OCI-LY7 (cell line): ENCODE results near the gene CATSPER1. TPM values are rescaled to one million over a fixed set of nuclear protein-coding genes. Genes with fewer than 3 reads are reported as not detected.

Experiments used
- BruUV-seq: library from RNA; stranded (reverse); fragments of 400-500 nt; replicated peaks from 2 replicates; lab custom pipeline; 2021; lab: Mats Ljungman, UMichigan
- CTCF ChIA-PET: fragments of 300-600 bp; sonication (Branson Sonifier 250); formaldehyde crosslinking; loops from one replicate; lab custom pipeline; 2022; ENCODE audit warnings: antibody characterized with exemption; ENCODE audit not compliant: unreplicated experiment; lab: Charles Lee
- POLR2A ChIA-PET: fragments of 300-600 bp; sonication (Branson Sonifier 250); formaldehyde crosslinking; loops from one replicate; lab custom pipeline; 2022; ENCODE audit warnings: antibody characterized with exemption; lab: Charles Lee
- DNase-seq: peaks from one replicate; pipeline ENCODE4 v3.0.0-alpha.2; 2015; ENCODE audit warnings: low spot score
- H2AFZ ChIP-seq: fragments of 200-600 bp; sonication (generic), shearing (Covaris generic); 2 replicates; pipeline ENCODE4 v1.6.1; 2014; ENCODE audit warnings: mild to moderate bottlenecking, antibody characterized with exemption, low read length, moderate library complexity
- H3K27ac ChIP-seq: fragments of 200-600 bp; sonication (generic); 2 replicates; pipeline ENCODE4 v1.5.1; 2014; ENCODE audit warnings: mixed run types, low read depth, mild to moderate bottlenecking, moderate library complexity, low read length, inconsistent platforms; ENCODE audit not compliant: poor library complexity, severe bottlenecking
- H3K36me3 ChIP-seq: fragments of 200-600 bp; sonication (generic); 2 replicates; pipeline ENCODE4 v1.6.1; 2014; ENCODE audit warnings: mild to moderate bottlenecking, antibody characterized with exemption, low read length, moderate library complexity, mixed read lengths; ENCODE audit not compliant: insufficient read depth
- H3K4me1 ChIP-seq: fragments of 200-600 bp; sonication (generic); 2 replicates; pipeline ENCODE4 v1.5.1; 2014; ENCODE audit warnings: mild to moderate bottlenecking, low read length; ENCODE audit not compliant: insufficient read depth, poor library complexity, severe bottlenecking
- H3K4me2 ChIP-seq: fragments of 200-600 bp; sonication (generic); 2 replicates; pipeline ENCODE4 v1.6.1; 2014; ENCODE audit warnings: mild to moderate bottlenecking, low read length
- H3K4me3 ChIP-seq: fragments of 200-600 bp; sonication (generic); 2 replicates; pipeline ENCODE4 v1.5.1; 2014; ENCODE audit warnings: mild to moderate bottlenecking, low read depth, low read length; ENCODE audit not compliant: poor library complexity, severe bottlenecking
- H3K79me2 ChIP-seq: fragments of 200-600 bp; sonication (generic); 2 replicates; pipeline ENCODE4 v1.6.1; 2016; ENCODE audit warnings: low read depth, mild to moderate bottlenecking, low read length, moderate library complexity, mixed read lengths; ENCODE audit not compliant: insufficient read depth
- H3K9me2 ChIP-seq: fragments of 200-600 bp; sonication (generic); 2 replicates; pipeline ENCODE4 v1.6.1; 2016; ENCODE audit warnings: mild to moderate bottlenecking, low read length, mixed read lengths; ENCODE audit not compliant: insufficient read depth
- H3K9me3 ChIP-seq: fragments of 200-600 bp; sonication (generic); 2 replicates; pipeline ENCODE4 v1.6.1; 2014; ENCODE audit warnings: mild to moderate bottlenecking, mixed run types, low read length, mixed read lengths
- H4K20me1 ChIP-seq: fragments of 200-600 bp; sonication (generic); 2 replicates; pipeline ENCODE4 v1.6.1; 2014; ENCODE audit warnings: mild to moderate bottlenecking, antibody characterized with exemption, low read length, moderate library complexity, mixed read lengths; ENCODE audit not compliant: insufficient read depth
- EZH2phosphoT487 ChIP-seq: fragments of 200-600 bp; sonication (generic); IDR thresholded peaks from 2 replicates; pipeline ENCODE4 v1.6.1; 2018; ENCODE audit warnings: low read depth, borderline replicate concordance, mild to moderate bottlenecking, mixed run types, antibody characterized with exemption, low read length, moderate library complexity, mixed read lengths
- intact Hi-C: fragments of 100-400 bp; cut with micrococcal nuclease; formaldehyde crosslinking; loops from one replicate; pipeline ENCODE4 v1.10.0; 2022; ENCODE audit not compliant: unreplicated experiment
- total RNA-seq, 2 experiments: library from RNA; depleted of rRNA in 1 of 2; stranded (reverse); fragments of >200 nt in 1 of 2; shearing (Covaris generic) in 1 of 2; gene quantifications; 2 replicates each; pipeline ENCODE4 v1.2.3, GENCODE V29; 2014 to 2022
- TF ChIP-seq, protein P1 (sequence below): fragments of 200-600 bp; sonication (generic); conservative IDR thresholded peaks from 2 replicates; pipeline ENCODE4 v1.5.1; 2014; ENCODE audit warnings: mild to moderate bottlenecking, antibody characterized with exemption, low read length, moderate library complexity, mixed read lengths

Gene CATSPER1
- total RNA-seq, 2 experiments from 2014 or later: not detected

DNA sequence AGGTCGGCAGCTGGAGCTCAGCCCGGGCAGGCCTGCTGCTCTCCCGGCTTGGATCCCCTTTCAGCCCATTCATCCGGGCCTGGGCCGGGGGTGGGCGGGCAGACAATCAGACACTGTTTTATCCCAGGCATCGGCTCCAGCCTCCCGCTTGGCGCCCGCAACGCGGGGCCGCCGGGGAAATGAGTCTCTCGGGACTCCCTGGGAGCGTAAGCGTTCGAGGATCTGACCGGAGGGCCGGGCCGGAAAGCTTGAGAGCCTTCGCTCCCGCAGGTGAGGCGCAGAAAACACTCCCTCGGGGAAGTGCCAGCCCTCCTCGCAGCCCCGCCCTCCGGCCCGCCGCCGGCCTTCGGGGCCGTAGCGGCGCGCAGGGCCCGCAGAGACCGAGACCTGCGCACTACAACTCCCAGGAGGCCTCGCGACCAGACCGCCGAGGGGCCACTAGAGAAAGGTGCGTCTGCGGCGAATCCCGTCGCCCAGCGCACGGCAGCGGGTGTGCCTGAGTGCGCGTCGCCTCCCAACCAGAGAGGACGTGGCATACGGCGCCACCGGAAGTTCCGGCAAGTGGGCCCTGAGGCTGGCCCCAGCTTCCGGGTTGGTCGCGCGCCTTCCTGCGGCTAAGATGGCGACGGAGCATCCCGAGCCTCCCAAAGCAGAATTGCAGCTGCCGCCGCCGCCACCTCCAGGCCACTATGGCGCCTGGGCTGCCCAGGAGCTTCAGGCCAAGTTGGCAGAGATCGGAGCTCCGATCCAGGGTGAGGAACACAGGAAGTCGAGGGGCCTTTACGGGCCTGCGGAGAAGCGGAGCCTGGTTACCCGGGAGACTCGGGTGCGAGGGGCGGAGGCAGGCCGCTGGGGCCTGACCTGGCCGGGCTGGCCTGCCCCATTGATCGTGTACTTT, 25.7 kb upstream of the CATSPER1 start, which contains the start of gene SF3B2:
SF3B2 (plus strand) TSS at position 599 of the 898 bp plus-strand sequence; CDS start at position 620, 21 bp downstream.
- H3K9me3 ChIP-seq: no peaks in the 10 kb centered on the region
- no peaks in the 10 kb centered on the region for H4K20me1 ChIP-seq
- peak; percentile 99 for DNase-seq
- H2AFZ ChIP-seq: peak within 1 kb of the TSS; percentile 32; the same call in 1 of the 2 replicates
- no peaks in the 10 kb centered on the region for H3K9me2 ChIP-seq
- no TSS peak for BruUV-seq
- H3K79me2 ChIP-seq: peaks cover 26% of the 10 kb centered on the region
- H3K4me3 ChIP-seq: peak within 1 kb of the TSS; percentile 83
- peaks cover 44% of the 10 kb centered on the region for H3K36me3 ChIP-seq
- POLR2A ChIA-PET: interaction anchor here (0.8 to 3.0 kb wide), 8 partner anchors 11 to 237 kb away, joined by 3 to 20 read pairs (median 4); partner anchors contain the start of gene YIF1A
- TF ChIP-seq EZH2phosphoT487: no peak
- TF ChIP-seq, protein P1, sequence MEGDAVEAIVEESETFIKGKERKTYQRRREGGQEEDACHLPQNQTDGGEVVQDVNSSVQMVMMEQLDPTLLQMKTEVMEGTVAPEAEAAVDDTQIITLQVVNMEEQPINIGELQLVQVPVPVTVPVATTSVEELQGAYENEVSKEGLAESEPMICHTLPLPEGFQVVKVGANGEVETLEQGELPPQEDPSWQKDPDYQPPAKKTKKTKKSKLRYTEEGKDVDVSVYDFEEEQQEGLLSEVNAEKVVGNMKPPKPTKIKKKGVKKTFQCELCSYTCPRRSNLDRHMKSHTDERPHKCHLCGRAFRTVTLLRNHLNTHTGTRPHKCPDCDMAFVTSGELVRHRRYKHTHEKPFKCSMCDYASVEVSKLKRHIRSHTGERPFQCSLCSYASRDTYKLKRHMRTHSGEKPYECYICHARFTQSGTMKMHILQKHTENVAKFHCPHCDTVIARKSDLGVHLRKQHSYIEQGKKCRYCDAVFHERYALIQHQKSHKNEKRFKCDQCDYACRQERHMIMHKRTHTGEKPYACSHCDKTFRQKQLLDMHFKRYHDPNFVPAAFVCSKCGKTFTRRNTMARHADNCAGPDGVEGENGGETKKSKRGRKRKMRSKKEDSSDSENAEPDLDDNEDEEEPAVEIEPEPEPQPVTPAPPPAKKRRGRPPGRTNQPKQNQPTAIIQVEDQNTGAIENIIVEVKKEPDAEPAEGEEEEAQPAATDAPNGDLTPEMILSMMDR: no peak
- H3K4me2 ChIP-seq: peak within 1 kb of the TSS; percentile 79
- CTCF ChIA-PET: interaction anchor here (0.9 to 1.0 kb wide), 3 partner anchors 11 to 49 kb away, joined by 3 to 4 read pairs (median 4); no protein-coding TSS in a partner anchor
- intact Hi-C loops: loop anchor here (1.0 to 5.0 kb wide), 3 partner anchors 50 to 193 kb away; partner anchors contain the start of genes BANF1, CCDC85B and EIF1AD
- H3K4me1 ChIP-seq: peaks cover 21% of the 10 kb centered on the region
- peak within 1 kb of the TSS; percentile 60 for H3K27ac ChIP-seq

DNA sequence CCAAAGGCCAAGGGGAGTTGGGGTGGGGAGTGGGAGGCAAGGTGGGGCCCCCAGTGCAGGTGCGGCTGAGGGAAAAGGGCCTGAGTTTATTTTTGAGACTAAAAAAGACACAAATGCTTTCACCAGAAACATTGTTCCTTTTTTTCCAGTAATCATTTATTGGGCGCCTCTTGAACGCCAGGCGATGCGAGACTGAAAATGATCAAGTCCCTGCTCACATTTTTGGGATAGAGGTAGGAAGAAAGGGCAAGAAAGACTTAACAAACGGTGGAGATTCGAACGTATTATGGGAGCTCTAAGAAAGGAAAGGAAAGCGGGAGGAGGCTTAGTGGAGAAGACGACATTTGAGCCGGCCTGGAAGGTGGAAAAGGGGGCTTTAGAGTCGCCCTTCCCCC, 25.1 kb upstream of the CATSPER1 start:
- intact Hi-C loops: loop anchor here (5.0 kb wide), 2 partner anchors 49 to 159 kb away; partner anchors contain the start of genes BANF1, CCDC85B and EIF1AD
- Histone ChIP-seq H3K9me2 (no peaks in the 10 kb centered on the region), H3K36me3 (peaks cover 37% of the 10 kb centered on the region), H3K4me3 (peak overlapping the region; percentile 83), H2AFZ (peak overlapping the region; percentile 32; the same call in 1 of the 2 replicates), H3K4me1 (peaks cover 21% of the 10 kb centered on the region), H3K9me3 (no peaks in the 10 kb centered on the region), H4K20me1 (no peaks in the 10 kb centered on the region), H3K79me2 (peaks cover 26% of the 10 kb centered on the region), H3K27ac (peak overlapping the region; percentile 60), H3K4me2 (peak overlapping the region; percentile 75)
- POLR2A ChIA-PET: interaction anchor here (0.8 to 3.0 kb wide), 4 partner anchors 12 to 238 kb away, joined by 3 to 20 read pairs (median 8); partner anchors contain the start of gene YIF1A
- DNase-seq: no peak
- no peak for TF ChIP-seq EZH2phosphoT487
- BruUV-seq: TSS peak; percentile 96
- CTCF ChIA-PET: interaction anchor here (0.6 to 0.9 kb wide), 2 partner anchors 9 to 20 kb away, joined by 4 read pairs; no protein-coding TSS in a partner anchor

DNA sequence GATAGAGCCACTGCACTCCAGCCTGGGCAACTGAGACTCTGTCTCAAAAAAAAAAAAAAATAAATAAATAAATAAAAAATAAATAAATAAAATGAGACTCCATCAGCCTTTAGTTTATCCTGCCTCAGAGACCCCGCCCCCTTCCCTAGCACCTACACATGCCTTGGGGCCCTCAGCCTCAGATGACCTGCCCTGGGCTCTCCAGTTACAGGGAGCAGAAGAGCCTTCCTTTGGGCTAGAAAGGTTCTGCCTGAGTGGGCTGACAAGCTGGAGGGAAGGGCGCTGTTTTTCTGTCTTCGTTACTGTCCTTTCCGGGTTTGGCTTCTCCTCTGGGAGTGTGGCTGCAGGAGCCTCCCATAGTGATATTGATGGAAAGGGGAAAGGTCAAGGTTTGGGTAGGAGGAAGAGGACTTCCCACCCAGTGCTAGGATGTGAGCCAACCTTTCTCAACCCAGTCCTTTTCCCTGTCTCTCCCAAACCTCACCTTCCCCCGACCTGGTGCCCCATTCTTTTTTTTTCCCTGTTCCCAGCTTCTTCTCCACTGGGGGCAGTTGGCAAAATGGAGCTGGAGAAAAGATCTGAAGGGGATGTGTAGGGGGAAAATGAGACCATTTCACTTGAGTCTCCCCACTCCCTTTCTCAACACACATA, 24.4 kb upstream of the CATSPER1 start:
- Histone ChIP-seq H3K4me3 (peak overlapping the region; percentile 83), H3K36me3 (peaks cover 31% of the 10 kb centered on the region), H3K9me3 (no peaks in the 10 kb centered on the region), H3K4me1 (peaks cover 22% of the 10 kb centered on the region), H4K20me1 (no peaks in the 10 kb centered on the region), H2AFZ (peak overlapping the region; percentile 32; the same call in 1 of the 2 replicates), H3K27ac (peak overlapping the region; percentile 60), H3K79me2 (peaks cover 26% of the 10 kb centered on the region), H3K9me2 (no peaks in the 10 kb centered on the region), H3K4me2 (peak overlapping the region; percentile 75)
- no peak for DNase-seq
- POLR2A ChIA-PET: interaction anchor here (0.8 to 3.0 kb wide), 4 partner anchors 13 to 238 kb away, joined by 3 to 20 read pairs (median 8); partner anchors contain the start of gene YIF1A
- CTCF ChIA-PET: interaction anchor here (0.6 kb wide), 1 partner anchor 8 kb away, joined by 4 read pairs; no protein-coding TSS in a partner anchor
- no TSS peak for BruUV-seq
- TF ChIP-seq, protein P1: no peak
- TF ChIP-seq EZH2phosphoT487: no peak
- intact Hi-C loops: loop anchor here (5.0 kb wide), 2 partner anchors 48 to 158 kb away; partner anchors contain the start of genes BANF1, CCDC85B and EIF1AD
